SHP77 (cell line): ENCODE measurements around the gene ECE2.
A peak's percentile ranks its signal among the peaks of the same experiment; 100 is the strongest.

Source experiments
- DNase-seq, 2 experiments: peaks; one replicate each; lab custom pipeline; 2025; lab: John Stamatoyannopoulos, UW

The ECE2 gene

GRCh38 chr3:184240384-184241140 lies 35.3 kb upstream of the ECE2 start:
- DNase-seq, result no peak

DNA sequence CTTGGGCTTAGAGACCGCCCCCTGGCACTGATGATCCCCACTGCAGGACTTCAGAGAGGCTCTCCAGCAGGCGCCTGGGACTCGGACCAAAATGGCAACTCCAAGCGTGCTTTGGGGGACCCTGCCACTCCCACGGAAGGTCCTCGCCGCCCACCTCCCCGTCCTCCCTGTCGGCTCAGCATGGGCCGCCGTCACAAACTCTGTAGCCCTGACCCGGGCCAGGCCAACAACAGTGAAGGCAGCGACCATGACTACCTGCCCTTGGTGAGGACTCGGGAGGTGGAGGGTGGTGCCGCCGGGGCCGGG lies 34.7 kb upstream of the ECE2 start:
- no peak for DNase-seq

DNA sequence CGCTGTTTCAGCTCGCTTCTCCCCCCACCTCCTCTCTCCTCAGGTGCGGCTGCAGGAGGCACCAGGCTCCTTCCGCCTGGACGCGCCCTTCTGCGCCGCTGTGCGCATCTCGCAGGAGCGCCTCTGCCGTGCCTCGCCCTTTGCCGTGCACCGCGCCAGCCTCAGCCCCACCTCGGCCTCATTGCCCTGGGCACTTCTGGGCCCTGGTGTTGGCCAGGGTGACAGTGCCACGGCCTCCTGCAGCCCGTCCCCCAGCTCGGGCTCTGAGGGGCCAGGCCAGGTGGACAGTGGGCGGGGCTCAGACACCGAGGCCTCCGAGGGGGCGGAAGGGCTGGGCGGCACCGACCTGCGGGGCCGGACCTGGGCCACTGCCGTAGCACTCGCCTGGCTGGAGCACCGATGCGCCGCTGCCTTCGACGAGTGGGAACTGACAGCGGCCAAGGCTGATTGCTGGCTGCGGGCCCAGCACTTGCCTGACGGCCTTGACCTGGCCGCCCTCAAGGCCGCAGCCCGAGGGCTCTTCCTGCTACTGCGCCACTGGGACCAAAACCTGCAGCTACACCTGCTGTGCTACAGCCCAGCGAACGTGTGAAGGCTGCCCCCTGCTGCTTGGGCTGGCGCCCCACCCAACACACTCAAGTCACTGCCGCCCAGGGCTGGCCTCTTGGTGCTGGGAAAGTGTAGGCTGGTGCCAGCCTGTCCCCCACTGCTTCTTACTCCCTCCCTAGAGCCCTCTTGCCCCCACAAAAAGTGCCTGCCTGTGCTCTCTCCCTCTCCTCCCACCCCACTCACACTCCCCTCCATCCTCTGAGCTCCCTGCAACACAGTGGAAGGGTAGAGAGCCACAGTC lies 34.1 kb upstream of the ECE2 start:
- DNase-seq, result peak; percentile 40 to 66

DNA sequence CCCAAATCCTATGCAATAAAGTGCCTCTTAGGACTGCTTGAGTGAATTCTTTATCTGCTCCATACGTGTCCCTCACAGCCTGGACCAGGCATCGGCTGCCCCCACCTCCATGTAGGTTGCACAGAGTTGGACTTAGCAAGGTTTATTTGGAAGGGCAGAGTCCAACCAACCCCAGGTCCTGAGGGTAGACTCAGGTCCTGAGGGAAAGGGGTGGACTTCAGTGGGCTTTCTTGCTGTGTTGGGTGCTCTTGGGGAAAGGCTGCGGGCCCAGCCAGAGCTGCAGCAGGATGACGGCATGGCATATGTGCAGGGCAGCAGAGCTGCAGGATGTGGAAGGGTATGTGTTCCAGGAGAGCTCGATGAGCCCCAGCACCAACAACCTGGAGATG lies 33.5 kb upstream of the ECE2 start:
- DNase-seq, result no peak

GRCh38 chr3:184248454-184249411 lies 27.1 kb upstream of the ECE2 start, which contains the start of gene ALG3:
Gene ALG3 (minus strand): TSS chr3:184248962. CDS start chr3:184248940, 22 bp downstream.
- DNase-seq, result peak; percentile 63 to 77

DNA sequence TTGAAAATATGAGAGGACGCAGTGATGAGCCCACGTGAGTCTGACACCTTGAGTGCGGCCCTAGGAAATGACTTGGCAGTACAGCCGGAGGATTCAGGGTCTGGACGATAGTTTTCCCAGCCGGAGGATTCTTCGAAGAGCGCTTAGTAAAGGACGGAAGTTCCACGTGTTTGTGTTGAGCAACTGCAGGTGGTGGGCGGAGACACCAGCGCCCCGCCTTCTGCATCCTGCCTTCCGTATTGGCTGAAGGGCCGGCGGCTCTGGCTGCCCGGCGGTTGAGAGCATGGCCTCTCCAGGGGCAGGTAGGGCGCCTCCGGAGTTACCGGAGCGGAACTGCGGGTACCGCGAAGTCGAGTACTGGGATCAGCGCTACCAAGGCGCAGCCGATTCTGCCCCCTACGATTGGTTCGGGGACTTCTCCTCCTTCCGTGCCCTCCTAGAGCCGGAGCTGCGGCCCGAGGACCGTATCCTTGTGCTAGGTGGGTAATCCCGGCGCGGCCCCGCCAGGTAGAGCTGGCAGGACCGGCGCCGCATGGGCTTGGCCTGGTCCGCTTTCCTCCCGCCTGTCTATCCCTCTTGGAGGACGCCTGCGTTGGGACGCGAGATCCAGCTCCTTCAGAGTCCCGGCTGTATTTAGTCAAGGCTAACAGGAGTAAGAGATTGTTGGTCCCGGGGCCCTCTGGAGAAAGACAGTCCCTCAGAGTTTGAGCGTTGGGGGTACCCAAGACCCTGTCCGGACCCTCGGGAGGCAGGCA lies 26.2 kb upstream of the ECE2 start, which contains the start of gene EEF1AKMT4:
TSS of gene EEF1AKMT4 (plus strand) at position 261 of the 755 bp plus-strand sequence. CDS start at position 284, 23 bp downstream.
- DNase-seq, result peak; percentile 96

- DNase-seq, result peak; percentile 84 to 90
Measured at GRCh38 chr3:184250167-184250828, 25.5 kb upstream of the ECE2 start.

DNA sequence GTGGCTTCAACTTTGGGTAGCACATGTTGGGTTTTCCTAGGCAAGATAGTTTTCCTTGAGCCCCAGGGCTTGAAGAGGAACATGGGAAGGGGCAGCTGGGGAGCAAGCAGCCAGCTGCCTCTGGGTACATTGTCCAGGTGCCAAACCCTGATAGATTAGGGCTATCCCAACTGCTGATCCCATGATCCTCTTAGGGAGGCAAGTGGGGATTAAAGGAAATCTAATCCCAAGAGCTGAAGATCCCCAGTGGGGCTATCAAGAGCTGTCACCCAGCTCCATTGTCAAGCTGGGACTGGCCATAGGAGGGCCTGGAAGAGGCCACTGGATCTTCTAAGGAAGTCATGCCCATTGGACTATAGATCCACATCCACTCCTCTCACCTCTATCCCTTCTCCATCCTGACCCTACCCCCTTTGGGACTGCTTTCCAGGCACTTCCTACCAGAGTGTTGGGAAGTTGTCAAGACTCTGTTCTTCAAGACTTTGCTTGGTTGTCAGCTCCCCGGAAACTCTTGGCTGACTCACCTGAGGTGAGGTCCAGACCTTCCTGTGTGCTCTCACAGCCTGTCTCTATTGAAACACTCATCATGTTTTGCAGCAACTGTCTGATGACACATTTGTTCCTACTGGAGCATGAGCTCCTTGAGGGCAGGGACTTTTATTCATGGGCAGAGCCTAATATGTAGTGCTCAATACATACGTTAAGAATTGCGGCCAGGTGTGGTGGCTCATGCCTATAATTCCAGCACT lies 20.4 kb upstream of the ECE2 start:
- no peak for DNase-seq

DNA sequence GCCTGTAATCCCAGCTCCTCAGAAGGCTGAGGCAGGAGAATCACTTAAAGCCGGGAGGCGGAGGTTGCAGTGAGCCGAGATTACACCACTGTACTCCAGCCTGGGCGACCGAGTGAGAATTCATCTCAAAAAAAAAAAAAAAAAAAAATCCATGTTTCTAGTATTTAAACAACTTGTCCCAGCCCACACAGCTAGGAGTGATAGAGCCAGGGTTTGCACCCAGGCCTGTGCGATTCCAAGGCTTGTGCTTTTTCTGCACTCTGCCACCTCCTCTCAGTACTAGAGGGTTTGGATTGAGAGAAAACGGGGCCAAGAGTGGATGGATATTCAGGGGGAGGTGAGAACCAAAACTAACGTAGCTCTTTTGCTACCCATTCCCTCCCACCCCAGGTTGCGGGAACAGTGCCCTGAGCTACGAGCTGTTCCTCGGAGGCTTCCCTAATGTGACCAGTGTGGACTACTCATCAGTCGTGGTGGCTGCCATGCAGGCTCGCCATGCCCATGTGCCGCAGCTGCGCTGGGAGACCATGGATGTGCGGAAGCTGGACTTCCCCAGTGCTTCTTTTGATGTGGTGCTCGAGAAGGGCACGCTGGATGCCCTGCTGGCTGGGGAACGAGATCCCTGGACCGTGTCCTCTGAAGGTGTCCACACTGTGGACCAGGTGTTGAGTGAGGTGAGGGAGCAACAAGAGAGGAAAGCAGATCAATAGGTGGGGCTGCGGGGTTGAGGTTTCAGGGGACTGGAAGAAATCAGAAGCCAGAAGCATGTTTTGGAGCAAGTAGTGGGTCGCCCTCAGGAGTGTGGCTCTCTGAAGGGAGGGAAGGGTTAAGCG lies 18.5 kb upstream of the ECE2 start:
- DNase-seq, result no peak

- no peak for DNase-seq
Measured at GRCh38 chr3:184258926-184259325, 16.9 kb upstream of the ECE2 start.

DNA sequence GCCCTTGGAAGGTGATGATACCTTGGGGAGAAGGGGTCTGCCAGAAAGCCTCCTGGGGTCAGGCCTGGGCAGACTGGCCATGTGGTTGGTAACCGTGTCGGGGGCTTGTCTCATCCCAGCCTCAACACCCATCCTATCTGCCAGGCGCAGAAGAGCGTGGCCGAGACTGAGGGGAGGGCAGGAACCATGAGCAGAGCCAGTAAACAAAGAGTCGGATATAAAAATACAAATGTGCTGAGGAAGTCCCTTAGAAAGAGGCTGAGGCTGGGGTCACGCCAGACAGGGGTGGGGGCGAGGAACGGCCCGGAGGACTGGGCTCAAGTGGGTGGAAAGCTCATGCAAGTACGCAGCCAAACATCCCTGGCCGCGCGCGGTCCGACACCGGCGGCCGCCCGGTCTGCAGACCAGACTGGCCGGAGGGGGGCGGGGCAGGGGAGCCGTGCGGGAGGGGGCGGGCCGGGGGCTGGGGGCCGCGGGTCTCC lies 16.4 kb upstream of the ECE2 start:
- DNase-seq, result no peak

DNA sequence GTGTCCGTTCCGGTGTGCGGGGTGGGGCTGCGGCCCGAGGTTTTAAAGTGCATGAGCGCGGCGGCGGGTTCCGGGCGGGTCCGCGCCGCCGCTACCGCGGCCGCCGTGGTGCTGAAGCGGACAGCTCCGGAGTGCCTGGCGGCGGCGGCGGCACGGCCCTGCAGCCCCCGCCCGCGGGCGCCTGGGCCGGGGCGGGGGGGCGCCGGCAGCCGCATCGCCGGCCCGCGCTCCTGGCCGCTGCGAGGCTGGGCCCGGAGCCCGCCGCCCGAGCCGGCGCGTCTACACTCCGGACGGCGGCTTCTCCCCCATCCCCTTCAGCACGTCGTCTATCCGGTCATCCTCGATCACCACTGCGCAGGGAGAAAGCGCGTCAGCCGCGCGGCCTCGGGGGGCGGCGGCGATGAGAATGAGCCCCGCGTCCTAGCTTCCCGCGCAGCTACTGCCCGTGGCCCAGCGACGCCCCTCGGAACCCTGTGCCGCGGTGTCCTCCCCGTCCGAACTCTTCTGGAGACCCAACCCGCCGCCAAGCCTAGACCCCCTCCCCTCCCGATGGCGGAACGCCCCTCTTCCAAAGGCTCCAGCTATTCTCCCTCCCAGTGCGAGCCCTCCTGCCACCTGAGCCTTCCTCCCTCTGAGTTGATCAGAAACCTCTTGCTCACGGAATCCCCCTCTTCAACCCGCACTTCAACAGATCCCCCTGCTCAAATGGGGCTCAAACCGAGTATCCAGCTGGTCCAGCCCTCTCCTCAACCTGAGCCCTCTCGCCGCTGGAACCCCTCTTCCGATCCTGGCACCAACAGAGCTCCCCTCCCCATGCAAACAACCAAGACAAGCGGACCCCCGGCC lies 15.7 kb upstream of the ECE2 start:
- peak in 1 of 2 experiments; percentile 21 for DNase-seq

DNA sequence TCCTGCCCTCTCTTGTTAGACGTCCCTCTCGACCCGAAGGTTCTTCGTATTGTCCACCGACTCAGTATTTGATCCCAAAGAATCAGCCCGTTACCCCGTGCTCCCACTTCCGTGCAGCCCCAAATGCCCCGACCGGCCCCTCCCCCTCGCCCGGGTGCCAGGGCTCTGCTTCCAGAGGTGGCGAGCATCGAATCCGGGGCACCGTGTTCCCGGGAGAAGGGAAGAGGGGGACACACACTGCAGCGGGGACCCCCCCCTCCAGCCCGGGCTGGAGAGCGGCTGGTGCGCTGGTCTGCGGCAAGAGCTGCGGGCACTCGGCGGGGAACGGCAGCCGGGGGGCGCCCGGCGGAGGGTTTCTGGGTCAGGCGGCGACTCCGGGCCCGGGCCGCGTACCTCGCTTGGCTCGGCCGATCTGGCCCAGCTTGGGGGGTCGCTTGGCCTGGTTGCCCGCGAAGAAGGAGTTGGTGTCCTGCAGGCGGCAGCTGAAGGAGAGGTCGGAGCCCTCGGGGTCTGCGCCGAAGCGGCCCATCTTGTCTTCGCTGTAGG lies 15.0 kb upstream of the ECE2 start:
- DNase-seq, result no peak

DNA sequence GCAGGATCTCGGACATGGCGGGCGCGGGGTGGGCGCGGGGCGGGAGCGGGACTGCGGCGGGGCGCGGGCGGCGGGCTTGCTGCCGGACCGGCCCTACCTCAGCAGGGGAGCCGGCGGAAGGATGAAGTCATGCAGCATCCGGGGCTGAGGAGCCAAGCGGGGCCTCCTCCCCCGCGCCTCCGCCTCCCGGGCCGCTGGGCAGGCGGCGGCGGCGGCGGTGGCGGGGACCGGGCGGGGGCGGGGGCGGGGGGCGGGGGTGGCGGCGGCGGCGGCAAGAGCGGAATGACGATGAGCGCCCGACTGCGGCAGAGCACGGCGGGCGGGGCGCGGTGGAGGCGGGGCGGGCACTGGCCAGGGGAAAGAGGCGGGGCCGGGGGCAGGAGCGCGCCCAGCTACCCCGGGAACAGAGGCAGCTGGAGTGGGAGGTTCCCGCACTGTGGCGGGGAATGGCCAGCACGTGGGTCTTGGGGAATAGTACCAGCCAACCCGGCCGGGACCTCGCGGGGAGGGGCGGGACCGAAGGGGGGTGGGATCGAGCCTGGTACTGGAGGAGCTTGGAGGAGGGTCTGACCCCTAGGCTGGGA lies 14.5 kb upstream of the ECE2 start, which contains the start of gene CAMK2N2:
TSS of gene CAMK2N2 (minus strand) at position 284 of the 584 bp plus-strand sequence. CDS start at position 16, 268 bp downstream.
- peak; percentile 90 to 92 for DNase-seq

- DNase-seq, result peak; percentile 38 to 80
Measured at GRCh38 chr3:184261854-184262763, 13.7 kb upstream of the ECE2 start.

DNA sequence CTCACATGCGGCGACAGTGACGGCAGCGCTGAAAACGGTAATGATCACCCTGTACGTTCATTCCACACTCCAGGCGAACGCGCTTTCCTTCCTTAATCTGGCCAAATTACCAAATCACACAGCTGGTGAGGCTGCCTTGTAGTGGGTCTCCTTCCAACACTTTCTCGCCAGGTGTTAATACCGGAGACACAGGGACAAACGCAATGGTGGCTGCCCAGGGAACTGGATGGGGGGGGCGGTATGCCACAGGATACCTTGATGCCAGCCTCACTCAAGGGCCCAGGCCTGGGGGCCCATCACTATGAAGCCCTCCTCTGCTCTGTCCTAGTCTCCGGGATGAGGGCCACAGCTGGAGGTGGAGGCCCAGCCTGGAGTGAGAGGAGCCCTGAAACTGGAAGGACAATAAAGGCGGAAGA lies 13.1 kb upstream of the ECE2 start:
- DNase-seq, result no peak
